ENCODE results near the gene SMIM1. TPM values are rescaled to one million over a fixed set of nuclear protein-coding genes. Genes with fewer than 3 reads are reported as not detected.
"Not testable (repeated sequence)": the region's sequence is repeated elsewhere in the genome, so short reads cannot be mapped to it uniquely, and the experiment has no call there.

The SMIM1 gene
- total RNA-seq, 1 experiment from 2014 or later, result 4.4 TPM

DNA sequence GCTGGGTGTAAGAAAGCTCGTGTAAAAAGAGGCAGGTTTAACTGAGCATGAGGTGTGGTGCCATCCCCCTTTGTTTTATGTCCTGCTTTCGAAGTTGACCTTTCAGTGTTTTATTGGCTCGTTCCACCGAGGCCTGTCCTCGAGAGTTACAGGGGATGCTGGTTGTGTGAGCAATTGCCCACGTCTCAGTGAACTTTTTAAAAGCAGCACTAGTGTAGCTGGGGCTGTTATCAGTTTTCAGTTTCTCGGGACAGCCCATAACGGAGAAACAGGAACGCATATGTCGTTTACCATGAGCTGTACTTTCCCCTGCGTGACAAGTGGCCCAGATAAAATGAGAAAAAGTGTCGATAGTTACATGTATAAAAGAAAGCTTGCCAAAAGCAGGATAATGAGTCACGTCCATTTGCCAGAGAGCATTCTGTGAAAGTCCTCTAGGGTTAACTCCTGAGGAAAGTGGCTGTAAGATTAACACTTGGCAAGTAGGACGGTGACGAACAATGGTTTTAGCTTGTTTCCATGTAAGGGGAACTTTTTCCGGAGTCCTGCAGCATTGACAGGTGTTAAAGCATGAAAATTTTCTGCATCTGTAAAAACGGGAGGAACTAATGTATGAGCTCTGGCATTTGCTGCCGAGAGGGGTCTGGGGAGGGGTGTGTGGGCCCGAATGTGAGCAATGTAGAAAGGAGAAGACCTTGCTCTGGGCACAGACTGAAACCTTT lies 31.5 kb downstream of the SMIM1 start:
- DNase-seq (ENCODE audit: low read depth, low spot score), result no peak
- in situ Hi-C loops (cut with HindIII; ENCODE audit: low pct_unique_long_range_greater_than_20kb, low sequenced_read_pairs), result no loop called here

DNA sequence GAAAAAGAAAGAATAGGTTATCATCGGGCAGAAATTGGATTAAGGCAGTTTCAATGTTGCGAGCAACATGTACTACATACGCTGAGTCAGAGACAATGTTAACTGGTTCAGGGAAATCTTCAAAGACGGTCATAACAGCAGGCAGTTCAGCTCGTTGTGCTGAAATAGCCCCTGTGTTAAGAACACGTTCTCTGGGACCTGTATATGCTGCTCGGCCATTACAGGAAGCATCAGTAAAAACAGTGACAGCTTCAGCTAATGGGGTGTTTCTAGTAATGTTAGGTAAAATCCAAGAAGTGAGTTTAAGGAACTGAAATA lies 32.0 kb downstream of the SMIM1 start:
- in situ Hi-C loops (cut with HindIII; ENCODE audit: low pct_unique_long_range_greater_than_20kb, low sequenced_read_pairs); DNase-seq (ENCODE audit: low read depth, low spot score): not testable (repeated sequence)

DNA sequence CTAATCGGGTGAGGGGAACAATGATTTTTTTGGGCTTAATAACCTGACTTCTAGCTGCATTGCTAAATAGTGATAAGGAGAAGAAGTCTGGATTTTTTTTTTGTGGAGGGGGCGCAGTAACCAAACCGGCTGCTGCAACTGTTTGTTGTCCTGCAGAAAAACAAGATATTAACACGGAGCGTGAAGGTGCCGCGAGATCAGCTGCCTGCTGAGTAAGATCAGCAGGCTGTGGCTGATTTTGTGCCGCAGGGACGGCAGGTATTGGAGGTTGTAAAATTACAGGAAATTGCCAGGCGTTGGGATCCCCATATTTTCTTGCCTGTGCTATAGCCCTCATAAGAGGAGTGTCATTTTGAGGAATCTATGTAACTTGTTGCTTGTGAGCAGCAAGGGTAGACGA lies 32.5 kb downstream of the SMIM1 start:
- DNase-seq (ENCODE audit: low read depth, low spot score), result no peak
- in situ Hi-C loops (cut with HindIII; ENCODE audit: low pct_unique_long_range_greater_than_20kb, low sequenced_read_pairs), result no loop called here

DNA sequence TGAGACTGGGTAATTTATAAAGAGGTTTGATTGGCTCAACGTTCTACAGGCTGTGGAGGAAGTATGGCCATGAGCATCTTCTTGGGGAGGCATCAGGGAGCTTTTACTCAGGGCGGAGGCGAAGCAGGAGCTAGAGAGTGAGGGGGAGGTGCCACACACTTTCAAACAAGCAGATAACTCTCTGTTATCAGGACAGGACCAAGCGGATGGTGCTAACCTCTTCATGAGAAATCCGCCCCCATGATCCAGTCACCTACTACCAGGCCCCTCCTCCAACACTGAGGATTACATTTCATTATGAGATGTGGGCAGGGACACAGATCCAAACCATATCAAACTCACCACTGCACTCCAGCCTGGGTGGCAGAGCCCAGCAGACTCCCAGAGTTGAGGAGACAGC lies 35.2 kb downstream of the SMIM1 start:
- no peak for DNase-seq (ENCODE audit: low read depth, low spot score)
- in situ Hi-C loops (cut with HindIII; ENCODE audit: low pct_unique_long_range_greater_than_20kb, low sequenced_read_pairs), result no loop called here

DNA sequence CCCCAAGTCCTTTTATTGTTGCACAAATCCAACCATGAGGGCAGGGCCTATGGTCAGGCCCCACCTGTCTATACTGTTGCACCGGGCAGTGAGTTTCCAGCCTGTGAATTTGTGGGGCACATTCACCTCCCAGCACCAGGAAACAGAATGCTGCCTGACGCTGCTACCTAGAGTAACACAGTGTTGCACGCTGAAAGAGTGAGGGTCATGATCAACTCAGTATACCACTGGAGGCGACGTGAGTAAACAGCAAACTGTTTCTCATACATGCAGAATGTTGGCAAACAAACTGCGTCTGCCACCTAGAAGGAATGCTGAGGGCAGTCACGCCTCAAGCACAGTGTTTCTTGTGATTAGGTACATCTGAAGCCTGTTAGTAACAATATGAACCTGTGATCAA lies 37.1 kb downstream of the SMIM1 start:
- DNase-seq (ENCODE audit: low read depth, low spot score), result no peak
- in situ Hi-C loops (cut with HindIII; ENCODE audit: low pct_unique_long_range_greater_than_20kb, low sequenced_read_pairs), result no loop called here

DNA sequence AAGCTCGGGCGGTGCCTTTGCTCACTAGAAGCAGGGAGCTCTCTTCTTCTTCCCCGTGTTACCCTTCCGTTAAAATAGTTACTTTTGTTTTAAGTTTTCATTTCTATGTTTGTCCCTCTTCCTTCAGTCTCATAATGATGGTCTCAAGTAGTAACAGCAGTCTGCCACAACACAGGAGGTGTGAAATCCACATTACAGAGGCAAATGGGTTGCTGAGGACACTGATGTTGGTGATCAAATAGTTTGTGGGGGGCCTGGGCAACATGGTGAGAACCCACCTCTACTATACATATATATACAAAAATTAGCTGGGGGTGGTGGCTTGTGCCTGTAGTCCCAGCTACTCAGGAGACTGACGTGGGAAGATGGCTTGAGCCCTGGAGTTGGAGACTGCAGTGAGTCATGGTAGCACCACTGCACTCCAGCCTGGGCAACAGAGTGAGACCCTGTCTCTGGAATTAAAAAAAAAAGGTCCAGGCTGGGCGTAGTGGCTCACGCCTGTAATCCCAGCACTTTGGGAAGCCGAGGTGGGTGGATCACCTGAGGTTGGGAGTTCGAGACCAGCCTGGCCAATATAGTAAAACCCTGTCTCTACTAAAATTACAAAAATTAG lies 37.7 kb downstream of the SMIM1 start:
- in situ Hi-C loops (cut with HindIII; ENCODE audit: low pct_unique_long_range_greater_than_20kb, low sequenced_read_pairs); DNase-seq (ENCODE audit: low read depth, low spot score): not testable (repeated sequence)

DNA sequence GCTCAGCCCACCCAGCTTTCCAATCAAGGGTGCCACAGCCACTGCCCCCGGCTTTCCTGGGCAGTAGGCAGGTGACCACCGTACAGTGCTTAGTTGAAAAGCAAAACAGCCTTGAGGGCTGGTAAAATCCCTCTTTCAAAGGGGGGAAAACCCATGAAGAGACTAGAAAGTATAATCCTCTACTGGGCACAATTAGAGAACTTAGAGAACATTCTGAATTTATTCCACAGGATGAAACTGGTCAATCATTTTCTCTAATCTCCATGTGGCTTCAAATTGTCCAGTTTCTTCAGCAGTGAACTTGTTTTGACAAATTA lies 39.0 kb downstream of the SMIM1 start:
- in situ Hi-C loops (cut with HindIII; ENCODE audit: low pct_unique_long_range_greater_than_20kb, low sequenced_read_pairs), result no loop called here
- DNase-seq (ENCODE audit: low read depth, low spot score), result no peak

DNA sequence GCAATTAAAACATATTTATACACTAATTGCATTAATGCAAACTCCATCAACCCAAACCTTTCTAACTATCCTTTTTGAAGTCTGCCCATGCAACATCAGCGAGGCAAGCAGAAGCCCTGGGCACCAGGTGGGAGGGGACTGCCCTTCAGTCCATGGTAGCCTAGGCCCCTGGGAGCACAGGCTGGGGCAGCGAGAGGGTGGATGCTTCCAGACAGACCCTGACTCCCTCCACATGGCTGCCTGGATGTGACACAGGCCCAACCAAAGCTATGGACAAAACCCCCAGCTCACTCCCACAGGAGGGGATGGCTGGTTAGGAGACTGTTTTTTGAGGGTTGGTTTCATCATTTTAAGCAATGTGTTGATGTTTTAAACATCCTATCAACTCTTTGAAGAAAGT lies 41.5 kb downstream of the SMIM1 start:
- in situ Hi-C loops (cut with HindIII; ENCODE audit: low pct_unique_long_range_greater_than_20kb, low sequenced_read_pairs), result no loop called here
- no peak for DNase-seq (ENCODE audit: low read depth, low spot score)

DNA sequence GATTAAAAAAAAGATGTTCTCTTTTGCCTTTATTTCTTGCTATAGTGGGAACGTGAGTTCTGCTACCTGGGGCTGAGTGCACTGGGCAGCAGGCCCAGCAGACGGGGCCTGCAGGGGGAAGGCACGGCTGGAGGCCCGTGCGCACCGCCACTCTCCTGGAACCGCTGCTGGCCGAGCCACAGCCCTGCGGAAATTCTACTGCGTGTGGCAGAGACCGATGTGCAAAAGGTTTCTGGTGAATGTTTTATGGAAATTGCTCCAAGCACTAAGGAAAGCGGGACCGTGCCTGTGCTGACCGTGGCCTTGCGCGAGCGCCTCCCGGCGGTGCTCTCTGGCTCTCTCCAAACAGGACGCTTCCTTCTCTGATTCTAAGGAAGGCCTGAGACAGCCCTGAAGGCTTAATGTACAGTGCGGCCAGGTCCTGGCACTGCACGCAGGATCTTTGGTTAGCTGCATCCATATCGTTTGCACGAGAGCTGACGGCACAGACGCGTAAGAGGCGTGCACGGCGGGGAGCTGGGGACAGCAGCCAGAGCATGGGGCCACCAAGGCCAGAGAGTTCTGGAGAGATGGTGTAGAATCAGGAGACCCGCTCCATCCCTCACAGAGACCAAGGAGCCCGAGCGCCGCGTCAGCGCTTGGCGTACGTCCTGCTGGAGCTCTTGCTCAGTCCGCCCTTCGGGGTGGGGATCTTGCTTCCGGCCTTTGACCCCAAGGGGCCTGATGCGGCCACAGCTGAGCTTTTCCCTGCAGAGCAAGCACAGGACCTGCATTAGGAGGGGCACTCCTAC lies 42.4 kb downstream of the SMIM1 start:
- in situ Hi-C loops (cut with HindIII; ENCODE audit: low pct_unique_long_range_greater_than_20kb, low sequenced_read_pairs), result no loop called here
- DNase-seq (ENCODE audit: low read depth, low spot score), result no peak

DNA sequence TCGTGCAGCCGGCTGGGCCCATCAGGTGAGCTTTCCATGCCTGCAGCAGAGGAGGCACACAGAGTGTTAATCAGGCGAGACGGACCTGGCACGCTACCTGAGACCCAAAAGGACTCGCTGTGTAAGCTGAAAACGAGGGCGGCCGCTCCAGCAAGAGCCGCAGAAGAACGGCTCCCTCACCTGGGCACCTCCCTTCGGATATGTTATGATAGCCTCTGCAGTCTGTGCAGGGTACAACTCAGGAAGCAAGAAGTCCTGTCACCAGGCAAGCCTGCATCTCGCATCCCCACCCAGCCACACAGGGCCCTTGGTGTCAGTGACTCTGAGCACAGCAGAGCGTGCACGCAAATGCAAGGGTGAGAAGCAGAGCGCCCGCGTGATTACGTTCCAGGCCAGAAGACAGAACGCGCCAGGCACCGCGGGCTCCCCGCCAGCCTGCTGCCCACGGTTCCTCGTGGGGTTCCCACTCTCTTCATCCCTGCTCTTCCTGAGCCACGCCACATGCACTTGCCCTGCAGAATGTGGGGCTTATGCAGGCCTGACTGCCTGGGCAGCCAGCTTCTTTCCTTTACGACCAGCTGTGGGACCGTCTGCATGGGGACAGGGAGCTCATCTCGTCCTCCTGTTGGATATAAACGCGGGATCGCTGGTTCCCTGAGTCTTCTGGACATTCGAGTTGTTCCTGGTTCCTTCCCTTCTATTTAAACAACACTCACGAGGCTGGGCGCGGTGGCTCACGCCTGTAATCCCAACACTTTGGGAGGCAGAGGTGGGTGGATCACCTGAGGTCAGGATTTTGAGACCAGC lies 44.0 kb downstream of the SMIM1 start:
- no peak for DNase-seq (ENCODE audit: low read depth, low spot score)
- in situ Hi-C loops (cut with HindIII; ENCODE audit: low pct_unique_long_range_greater_than_20kb, low sequenced_read_pairs), result no loop called here

DNA sequence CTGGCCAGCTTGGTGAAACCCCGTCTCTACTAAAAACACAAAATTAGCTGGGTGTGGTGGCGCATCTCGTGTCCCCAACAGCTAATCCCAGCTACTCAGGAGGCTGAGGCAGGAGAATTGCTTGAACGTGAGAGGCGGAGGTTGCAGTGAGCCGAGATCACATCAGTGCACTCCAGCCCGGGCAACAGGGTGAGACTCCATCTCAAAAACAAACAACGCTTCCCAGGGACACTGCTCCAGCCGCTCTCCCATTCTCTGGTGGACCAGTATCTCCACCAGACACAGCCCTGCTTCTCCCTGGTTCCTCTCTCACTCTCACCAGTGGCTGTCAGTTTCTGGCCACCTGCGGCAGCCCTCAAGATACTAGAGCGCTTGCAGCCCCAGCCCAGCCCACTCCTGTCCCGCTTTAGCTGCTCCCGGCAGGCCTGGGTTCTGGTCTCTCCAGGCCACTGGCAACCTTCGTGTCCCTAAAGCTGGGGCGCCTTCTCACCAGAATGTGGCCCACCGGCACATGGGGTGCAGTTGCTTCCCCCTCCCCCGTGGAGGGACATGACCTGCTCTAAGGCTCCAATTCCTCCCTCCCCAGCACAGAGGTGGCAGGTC lies 44.7 kb downstream of the SMIM1 start:
- no peak for DNase-seq (ENCODE audit: low read depth, low spot score)
- in situ Hi-C loops (cut with HindIII; ENCODE audit: low pct_unique_long_range_greater_than_20kb, low sequenced_read_pairs), result no loop called here

DNA sequence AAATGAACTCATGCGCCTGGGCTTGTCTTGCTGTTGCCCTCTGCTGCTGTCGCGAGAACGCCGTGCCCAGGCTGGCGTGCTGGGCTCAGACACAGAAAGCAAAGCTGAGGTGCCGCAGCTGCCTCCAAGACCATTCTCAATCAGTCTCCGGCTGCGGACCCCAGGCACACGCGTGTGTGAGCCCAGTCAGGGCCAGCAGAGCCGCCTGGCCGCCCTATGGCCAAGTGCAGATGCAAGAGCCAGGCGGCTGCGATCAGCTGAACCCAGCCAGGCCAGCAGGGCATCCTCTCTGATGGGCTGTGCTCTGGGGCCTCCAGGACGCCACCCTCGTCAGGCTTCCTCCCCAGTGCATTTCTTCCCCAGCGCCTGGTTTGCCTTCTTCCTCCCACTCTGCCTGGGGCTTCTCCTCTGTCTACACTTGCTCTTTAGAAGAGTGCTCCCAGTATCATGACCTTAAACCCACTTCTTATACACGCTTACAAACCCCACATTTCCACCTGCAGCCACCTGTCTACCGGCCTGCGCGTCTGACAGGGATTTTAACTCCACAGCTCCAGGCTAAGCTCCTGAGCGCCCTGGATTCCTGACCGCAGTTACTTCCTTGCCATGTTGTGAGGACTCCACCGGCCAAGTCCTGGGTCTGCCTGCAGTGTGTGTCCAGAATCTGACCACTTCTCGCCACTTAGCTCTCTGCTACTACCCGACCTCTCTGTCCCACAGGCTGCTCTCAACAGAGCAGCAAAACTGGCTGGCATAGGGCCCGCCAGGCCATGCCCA lies 45.5 kb downstream of the SMIM1 start:
- DNase-seq (ENCODE audit: low read depth, low spot score), result no peak
- in situ Hi-C loops (cut with HindIII; ENCODE audit: low pct_unique_long_range_greater_than_20kb, low sequenced_read_pairs), result no loop called here

DNA sequence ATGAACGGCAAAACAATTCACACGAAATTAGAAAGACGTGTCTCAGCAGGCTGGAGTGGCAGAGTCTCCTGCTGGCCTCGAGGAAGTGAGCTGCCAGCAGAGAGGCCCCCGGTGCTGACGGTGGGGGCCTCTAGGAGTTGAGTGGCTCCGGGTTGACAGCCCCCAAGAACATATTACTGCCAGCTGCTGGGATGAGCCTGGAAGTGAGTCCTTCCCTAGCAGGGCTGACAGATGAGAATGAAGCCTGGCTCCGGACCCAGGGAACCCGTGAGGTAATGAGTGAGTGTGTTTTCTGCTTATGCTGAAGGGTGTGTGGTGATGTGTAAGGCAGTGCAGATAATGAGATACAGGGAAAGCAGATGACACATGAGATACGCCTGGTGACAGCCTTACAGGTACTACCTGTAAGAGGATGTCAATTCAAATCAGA lies 47.2 kb downstream of the SMIM1 start:
- no peak for DNase-seq (ENCODE audit: low read depth, low spot score)
- in situ Hi-C loops (cut with HindIII; ENCODE audit: low pct_unique_long_range_greater_than_20kb, low sequenced_read_pairs), result no loop called here

DNA sequence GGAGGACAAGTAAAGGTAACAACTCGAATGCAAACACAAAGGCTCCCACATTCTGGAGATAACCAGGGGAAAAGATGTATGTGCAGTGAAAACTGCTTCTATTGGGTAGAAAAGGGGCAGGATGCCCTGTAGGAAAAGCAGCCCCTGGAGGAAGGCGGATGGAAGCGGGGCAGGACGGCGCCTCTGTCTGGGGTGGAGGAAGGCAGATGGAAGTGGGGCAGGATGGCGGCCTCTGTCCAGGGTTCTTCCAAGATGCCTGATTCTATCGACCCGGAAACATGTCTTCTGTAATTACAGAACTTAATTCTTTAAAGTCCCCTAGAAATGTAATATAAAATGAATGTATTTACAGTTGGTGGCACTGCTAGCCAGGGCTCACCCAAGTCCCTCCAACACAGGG lies 47.8 kb downstream of the SMIM1 start:
- DNase-seq (ENCODE audit: low read depth, low spot score), result no peak
- in situ Hi-C loops (cut with HindIII; ENCODE audit: low pct_unique_long_range_greater_than_20kb, low sequenced_read_pairs), result no loop called here

DNA sequence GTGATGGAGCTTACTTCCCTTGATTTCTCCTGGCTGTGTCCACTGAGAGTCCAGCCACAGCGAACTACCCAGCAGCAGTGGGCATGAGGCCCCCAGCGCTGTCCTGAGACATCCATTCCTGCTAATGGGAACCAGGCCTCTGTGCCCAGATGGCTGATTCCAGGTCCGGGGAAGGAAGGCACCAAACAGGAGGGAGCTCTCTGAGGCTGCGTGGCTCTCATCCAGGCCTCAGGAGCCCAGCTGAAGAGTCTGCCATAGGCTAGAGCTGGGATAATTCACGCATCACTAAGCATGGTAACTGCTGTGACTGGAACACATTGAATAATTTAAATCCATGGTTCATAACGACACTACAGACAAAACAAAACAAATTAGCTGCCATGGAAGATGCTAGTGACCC lies 48.5 kb downstream of the SMIM1 start:
- in situ Hi-C loops (cut with HindIII; ENCODE audit: low pct_unique_long_range_greater_than_20kb, low sequenced_read_pairs), result no loop called here
- DNase-seq (ENCODE audit: low read depth, low spot score), result no peak

DNA sequence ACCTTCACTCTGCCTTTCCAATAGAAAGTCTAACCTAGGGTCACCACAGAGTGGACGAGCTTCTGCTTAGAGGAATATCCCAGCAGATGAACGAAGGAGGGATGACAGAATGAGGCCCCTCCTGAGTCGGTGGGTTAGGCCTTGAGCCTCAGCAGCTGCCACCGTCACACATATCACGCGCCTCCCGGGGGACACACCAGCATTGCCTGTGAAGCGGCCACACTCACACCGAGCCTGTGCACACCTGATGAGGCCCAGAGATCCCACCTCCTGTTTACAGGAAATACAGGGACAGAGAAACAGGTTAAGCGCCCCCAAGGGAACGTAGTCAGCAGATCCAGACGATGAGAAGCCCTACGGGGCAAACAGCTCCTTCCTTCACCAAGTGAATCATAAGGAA lies 48.9 kb downstream of the SMIM1 start:
- in situ Hi-C loops (cut with HindIII; ENCODE audit: low pct_unique_long_range_greater_than_20kb, low sequenced_read_pairs), result no loop called here
- no peak for DNase-seq (ENCODE audit: low read depth, low spot score)

DNA sequence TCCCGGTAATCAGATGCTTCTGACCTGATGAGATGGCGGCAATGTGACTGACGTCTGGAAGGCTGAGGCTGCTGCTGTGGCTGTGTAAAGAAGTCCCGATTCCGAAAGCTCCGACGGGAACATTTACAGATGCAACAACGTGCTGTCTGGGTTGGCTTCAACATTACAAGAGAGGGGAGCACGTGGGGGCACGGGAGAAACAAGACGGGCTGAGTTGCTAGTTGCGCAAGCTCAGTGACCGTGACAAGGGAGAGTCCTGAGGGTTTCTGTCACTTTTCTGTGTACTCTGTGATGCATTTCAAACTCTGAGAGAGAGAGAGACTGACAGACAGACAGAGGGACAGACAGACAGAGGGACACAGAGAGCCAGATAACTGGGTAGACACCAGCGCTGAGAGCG lies 49.4 kb downstream of the SMIM1 start:
- DNase-seq (ENCODE audit: low read depth, low spot score), result no peak
- in situ Hi-C loops (cut with HindIII; ENCODE audit: low pct_unique_long_range_greater_than_20kb, low sequenced_read_pairs), result no loop called here

All from SK-MEL-5 (cell line).